Islet of Langerhans (tissue), 1 donor: ENCODE measurements around the gene AP1M1.
"Not testable (repeated sequence)": the region's sequence is repeated elsewhere in the genome, so short reads cannot be mapped to it uniquely, and the experiment has no call there.

Experiments
- FAIRE-seq: peaks from one replicate; lab custom pipeline; 2011; peaks lifted over from hg19 to GRCh38; lab: Jason Lieb, UNC

The AP1M1 gene

GRCh38 chr19:16265205-16265604, 67.5 kb downstream of the AP1M1 start:
- FAIRE-seq: no peak

DNA sequence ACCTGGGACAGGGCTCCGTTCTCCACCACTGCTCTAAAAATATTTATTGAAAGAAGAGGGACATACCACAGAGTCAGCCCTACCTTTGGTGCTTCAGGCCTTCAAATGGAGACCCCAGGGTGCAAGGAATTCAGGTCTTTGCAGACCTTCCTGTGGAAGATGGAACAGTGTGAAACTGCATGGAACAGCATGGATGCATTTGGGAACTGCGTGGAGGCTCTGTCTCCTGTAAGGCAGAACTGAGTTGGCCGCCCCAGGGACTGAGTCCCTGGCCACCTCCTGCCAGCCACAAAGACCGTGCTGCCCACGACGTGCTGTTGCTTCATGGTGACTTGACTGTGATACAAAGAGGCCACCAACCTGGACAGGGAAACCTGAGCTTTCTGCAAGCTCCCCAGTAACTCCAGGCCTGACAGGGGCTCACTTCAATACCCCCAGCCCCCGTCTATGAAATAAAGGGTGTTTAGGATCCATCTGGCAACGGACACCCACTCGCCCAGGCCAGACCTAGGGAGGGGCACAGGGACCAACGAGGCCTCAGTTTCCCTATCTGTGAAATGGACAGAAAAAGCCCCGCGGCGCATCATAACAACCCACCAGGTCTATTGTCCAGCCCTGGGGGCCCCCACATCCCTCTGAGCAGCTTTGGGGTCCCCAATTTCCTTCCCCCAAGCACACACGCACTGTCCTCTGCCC, 68.3 kb downstream of the AP1M1 start:
- no peak for FAIRE-seq

- no peak for FAIRE-seq
Measured at GRCh38 chr19:16266586-16266942, 68.9 kb downstream of the AP1M1 start.

GRCh38 chr19:16268676-16269319, 71.1 kb downstream of the AP1M1 start:
- FAIRE-seq: no peak

DNA sequence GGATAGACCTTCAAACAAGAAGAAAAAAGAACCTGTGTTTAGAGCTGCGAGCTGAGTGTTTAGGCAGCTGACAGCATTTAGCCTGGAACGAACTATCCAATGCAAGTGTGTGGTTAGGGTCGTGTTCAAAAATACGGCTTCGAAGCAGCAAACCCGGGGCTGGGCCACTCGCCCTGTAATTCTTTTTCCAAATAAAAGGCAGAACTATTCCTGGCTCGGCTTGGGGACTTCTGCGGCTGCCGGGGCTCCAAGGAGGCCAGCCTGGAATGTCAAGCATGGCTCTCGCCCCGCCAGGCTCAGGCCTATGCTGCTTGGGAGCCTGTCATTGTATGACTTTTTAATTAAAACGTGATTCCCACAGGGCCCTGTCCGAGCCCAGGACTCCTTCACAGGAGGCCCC, 75.2 kb downstream of the AP1M1 start:
- no peak for FAIRE-seq

GRCh38 chr19:16274447-16274846, 76.7 kb downstream of the AP1M1 start:
- no peak for FAIRE-seq

GRCh38 chr19:16280306-16280705, 82.6 kb downstream of the AP1M1 start:
- FAIRE-seq: no peak

- FAIRE-seq: no peak
Measured at GRCh38 chr19:16281743-16282142, 84.0 kb downstream of the AP1M1 start.

DNA sequence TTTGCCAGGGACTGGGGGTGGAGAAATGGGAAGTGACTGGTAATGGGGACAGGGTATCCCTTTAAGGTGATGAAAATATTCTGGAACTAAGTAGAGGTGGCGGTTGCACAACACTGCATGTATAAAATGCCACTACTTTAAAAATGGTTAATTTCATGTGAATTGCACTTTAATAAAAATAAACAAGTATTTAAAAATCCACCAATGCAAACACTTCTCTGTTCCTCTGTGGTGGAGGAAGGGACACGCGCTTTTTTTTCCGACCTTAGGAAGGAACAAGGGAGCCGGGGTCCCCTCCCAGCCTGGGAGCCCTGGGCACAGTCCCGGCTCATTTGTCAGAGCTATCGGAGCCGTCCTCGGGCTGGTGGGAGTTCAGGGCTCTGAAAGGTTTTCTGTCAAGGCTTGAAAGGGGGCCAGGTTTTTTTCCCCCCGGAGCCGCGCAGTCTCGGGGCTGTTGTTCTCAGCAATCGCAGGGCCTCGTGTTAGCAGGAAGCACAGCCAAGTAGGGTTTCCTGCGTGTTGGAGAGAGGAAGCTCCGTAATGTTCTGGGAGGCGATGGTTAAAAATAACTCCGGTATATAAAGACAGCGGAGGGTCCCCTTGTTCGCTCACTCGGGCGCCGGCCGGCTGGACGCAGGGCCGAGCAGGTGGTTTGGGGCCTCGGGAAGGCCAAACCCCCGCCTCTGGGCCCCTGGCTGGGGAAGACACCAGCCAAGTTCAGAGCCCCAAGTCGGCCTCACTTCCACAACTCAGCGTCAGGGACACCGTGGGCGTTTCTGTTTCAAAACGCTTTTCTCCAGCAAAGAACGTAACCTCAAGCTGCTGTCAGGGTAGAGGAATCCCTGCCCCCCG, 85.7 kb downstream of the AP1M1 start:
- FAIRE-seq: no peak

GRCh38 chr19:16284505-16284904, 86.8 kb downstream of the AP1M1 start:
- no peak for FAIRE-seq

DNA sequence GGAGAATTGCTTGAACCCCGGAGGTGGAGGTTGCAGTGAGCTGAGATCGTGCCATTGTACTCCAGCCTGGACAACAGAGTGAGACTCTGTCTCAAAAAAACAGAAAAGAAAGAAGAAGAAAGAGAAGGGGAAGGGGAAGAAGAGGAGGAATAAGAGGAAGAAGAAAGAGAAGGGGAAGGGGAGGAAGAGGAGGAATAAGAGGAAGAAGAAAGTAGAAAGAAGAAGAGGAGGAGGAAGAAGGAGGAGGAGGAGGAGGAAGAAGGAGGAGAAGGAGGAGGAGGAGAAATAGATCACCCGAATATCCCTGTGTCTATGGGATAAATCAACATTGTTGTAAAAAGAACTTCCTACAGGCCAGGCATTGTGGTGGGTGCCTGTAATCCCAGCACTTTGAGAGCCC, 87.4 kb downstream of the AP1M1 start:
- FAIRE-seq: not testable (repeated sequence)

- no peak for FAIRE-seq
Measured at GRCh38 chr19:16285769-16286498, 88.2 kb downstream of the AP1M1 start.

- FAIRE-seq: no peak
Measured at GRCh38 chr19:16288544-16288943, 90.8 kb downstream of the AP1M1 start.

DNA sequence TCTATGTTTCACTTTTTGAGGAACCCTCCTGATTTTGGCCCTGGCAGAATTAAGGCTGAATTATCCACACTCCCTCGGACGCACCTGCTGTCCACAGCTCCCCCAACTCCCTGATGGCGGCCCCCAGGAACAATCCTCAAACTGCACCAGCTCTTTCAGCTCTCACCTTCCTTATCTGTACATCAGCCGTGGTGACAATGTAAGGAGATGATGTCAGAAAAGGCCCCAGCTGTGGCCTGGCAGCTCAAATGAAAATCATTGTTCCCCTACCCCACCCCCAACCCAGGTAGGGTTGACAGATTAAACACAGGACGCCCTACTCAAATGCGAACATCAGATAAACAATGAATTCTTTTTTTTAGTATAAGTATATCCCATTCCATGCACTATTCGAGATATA, 91.9 kb downstream of the AP1M1 start:
- FAIRE-seq: no peak

DNA sequence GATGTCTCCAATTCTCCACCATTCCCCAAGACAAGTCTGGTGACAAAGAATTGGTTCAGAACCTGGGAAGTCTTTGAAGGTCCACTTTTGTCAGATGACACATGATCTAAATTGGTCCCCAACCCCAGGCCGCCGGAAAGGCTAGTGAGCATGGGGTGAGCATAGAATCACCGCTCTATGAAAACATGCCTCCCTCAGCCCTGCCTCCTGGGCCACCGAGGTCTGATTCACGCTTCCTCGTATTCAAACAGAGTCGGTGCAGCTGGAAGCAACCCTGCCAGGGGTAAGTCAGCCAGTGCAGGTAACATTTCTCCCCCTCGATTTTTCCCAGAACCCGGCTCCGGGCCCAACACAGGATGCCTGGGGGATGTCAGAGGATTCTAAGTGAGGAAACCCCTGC, 93.0 kb downstream of the AP1M1 start:
- no peak for FAIRE-seq

DNA sequence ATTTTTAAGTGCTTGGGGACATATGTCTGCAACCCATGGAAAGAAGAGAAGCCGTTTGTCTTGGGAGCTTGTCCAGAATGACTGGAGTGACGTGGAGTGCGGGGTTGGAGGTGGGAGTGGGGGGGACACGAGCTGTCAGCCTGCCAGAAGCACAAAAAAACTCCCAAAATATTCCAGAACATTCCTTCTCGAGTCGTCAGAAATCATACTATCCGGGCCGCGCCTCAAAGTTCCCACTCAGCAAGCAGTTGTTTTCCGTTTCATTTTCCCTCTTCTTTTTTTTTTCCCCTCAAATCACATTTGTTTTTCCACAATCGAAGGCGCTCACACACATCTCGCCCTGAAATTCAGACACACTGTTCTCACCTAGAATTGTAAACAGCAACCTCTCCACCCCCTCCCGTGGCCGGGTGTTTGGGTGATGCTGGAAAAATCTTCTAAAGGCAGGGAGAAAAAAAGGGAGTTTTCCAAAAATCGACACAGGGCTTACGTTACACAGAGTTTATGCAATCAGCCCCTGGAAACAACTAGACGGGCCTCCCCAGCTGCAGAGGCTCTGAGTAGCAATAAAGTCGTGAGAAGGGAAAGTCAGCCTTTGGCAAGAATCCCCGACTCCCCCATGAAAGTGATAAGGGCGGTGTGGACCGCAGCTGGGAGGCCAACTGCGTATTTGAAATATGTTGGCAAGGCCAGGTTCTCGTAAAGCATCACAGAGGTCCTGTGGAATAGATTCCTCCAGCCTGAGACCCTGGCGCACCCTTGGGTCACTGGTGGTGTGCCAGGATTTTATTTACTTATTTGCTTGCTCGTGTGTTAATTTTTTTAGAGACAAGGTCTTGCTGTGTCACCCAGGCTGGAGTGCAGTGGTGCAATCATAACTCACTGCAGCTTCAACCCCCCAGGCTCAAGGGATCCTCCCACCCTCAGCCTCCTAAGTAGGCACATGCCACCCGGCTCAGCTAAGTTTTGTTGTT, 95.7 kb downstream of the AP1M1 start:
- no peak for FAIRE-seq

DNA sequence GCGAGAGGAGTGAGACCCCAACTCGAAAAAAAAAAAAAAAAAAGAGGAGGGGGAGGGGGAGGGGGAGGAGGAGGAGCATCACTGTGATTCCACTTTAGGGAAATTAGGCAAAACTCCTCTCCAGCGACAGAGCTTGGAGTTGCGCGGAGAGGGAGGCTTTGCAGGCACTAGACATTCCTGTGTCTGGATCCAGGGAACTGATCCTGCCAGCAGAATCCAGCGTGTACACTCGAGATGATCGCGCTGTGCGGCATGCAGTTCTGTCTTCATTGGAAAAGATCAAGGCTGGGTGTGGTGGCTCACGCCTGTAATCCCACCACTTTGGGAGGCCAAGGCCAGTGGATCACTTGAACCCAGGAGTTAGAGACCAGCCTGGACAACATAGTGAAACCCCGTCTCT, 97.3 kb downstream of the AP1M1 start:
- FAIRE-seq: no peak
